Lower lobe of right lung (tissue), 2 donors: ENCODE results near the gene ATRIP. TPM values are rescaled to one million over a fixed set of nuclear protein-coding genes. Genes with fewer than 3 reads are reported as not detected.
"Not testable (repeated sequence)": the region's sequence is repeated elsewhere in the genome, so short reads cannot be mapped to it uniquely, and the experiment has no call there.

Experiments used
- ATAC-seq, 2 donors: fragments of 200-7000 bp; cut with Tn5 transposase; one replicate each; pipeline ENCODE4 v1.9.1; 2020 to 2022; ENCODE audit warnings: mild to moderate bottlenecking in 2 of 2, moderate library complexity in 2 of 2
- DNase-seq: peaks from one replicate; pipeline ENCODE4 v3.0.0-alpha.2; 2020
- H3K27ac ChIP-seq: fragments of 200-600 bp; one replicate; pipeline ENCODE4 v1.8.0; 2022
- H3K27me3 ChIP-seq: fragments of 200-600 bp; one replicate; pipeline ENCODE4 v1.8.0; 2022; ENCODE audit warnings: low read depth
- H3K36me3 ChIP-seq: fragments of 200-600 bp; one replicate; pipeline ENCODE4 v1.8.0; 2022; ENCODE audit warnings: mild to moderate bottlenecking
- H3K4me1 ChIP-seq: fragments of 200-600 bp; one replicate; pipeline ENCODE4 v1.8.0; 2022
- H3K4me3 ChIP-seq: fragments of 200-600 bp; one replicate; pipeline ENCODE4 v1.8.0; 2022; ENCODE audit warnings: mild to moderate bottlenecking
- H3K9me3 ChIP-seq: fragments of 200-600 bp; one replicate; pipeline ENCODE4 v1.8.0; 2022
- CTCF ChIP-seq: fragments of 200-600 bp; IDR thresholded peaks from one replicate; pipeline ENCODE4 v1.8.0; 2022; ENCODE audit warnings: antibody characterized with exemption, mild to moderate bottlenecking
- intact Hi-C: fragments of 100-400 bp; cut with DNase I; formaldehyde crosslinking; loops from one replicate; pipeline ENCODE4 v1.11.0; 2022
- total RNA-seq: library from RNA; stranded (reverse); fragmentation: NEBNext Ultra II Directional; extraction: Animal tissue kit (Norgen Biotek cat#: 25700); gene quantifications from one replicate; pipeline ENCODE4 v1.2.1, GENCODE V29; 2021
- donor health status: DM: no; HTN: yes; CAD: no; lungs with severe emphysema.

ATRIP gene
- total RNA-seq, 1 donor from 2014 or later = 5.9 TPM

GRCh38 chr3:48476426-48477053, 30.0 kb downstream of the ATRIP start:
- no peak overlapping the region for H3K27ac ChIP-seq
- intact Hi-C loops = no loop called here
- peaks cover 12% of the 10 kb centered on the region for H3K36me3 ChIP-seq
- DNase-seq = no peak
- H3K9me3 ChIP-seq = no peaks in the 10 kb centered on the region
- H3K4me3 ChIP-seq = no peak overlapping the region
- no peak for TF ChIP-seq CTCF
- peaks cover 20% of the 10 kb centered on the region for H3K4me1 ChIP-seq
- no peaks in the 10 kb centered on the region for H3K27me3 ChIP-seq
- no peak for ATAC-seq

DNA sequence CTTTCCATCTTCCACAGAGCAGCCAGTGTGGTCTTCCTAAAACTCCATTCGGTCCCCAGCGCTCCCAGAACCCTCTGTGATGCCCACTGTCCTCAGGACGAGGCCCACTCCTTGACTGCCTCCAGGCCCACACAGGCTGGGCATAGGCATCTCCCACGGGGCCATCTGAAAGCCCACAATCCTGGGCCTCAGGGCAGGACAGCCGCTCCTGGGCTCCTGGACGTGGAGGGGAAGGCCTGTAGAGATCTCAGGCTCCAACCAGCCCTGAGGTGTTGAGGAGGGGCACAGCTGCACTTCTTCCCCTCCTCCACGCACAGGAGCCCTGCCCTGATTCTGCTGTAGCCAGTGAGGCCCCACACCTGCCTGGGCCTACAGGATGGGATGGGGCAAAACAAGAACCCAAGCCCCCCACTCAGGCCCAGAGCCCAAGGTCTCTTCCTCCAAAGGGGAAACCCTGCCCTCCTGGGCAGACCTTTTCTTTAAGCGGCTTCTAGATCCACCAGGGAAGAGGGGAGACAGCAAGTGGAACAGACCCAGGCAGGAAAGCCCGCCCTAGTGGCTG, 31.5 kb downstream of the ATRIP start:
- intact Hi-C loops = no loop called here
- Histone ChIP-seq H3K27ac (no peak overlapping the region), H3K27me3 (no peaks in the 10 kb centered on the region), H3K4me3 (no peak overlapping the region), H3K9me3 (no peaks in the 10 kb centered on the region), H3K36me3 (peaks cover 12% of the 10 kb centered on the region), H3K4me1 (peaks cover 9% of the 10 kb centered on the region)
- ATAC-seq = no peak
- DNase-seq = no peak
- TF ChIP-seq CTCF = no peak

DNA sequence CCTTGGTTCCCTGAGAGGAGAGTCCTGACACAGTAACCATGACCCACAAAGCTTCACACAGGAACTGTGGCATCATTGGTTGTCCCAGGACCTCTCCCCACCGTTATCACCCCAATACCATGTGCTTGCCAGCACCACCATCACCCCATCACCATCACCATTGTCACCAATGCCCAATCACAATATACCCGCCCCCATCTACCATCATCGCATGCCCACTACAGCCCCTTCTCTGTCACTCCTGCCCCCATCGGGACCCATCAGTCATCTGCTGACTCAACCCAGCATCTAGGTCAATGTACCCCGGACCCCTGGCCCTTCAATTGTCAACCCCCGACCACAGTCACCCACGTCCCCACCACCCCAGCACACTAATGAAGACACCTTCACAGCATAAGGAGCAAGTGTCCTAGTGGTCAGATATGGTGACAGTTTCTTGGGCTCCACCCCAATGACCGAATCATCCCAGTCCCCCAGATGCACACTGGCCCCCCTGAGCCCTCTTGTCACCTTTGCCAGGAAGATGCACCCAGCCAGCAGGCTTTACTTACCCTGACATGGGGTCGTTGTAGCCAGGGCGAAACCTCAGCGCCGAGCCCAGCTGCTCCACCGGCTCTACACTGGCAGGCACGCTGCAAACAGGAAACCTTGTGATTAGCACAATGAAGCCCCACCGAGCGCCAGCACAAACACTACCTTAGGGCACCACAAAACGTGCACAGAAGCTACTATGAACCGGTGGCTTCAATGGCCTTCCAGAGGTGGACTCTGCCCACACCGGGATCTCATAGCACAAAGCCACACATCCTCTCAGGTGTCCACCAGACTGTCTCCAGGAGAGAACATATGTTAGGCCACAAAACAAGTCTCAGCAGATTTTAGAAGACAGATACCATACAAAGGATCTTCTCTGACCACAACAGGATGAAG, 32.4 kb downstream of the ATRIP start:
- Histone ChIP-seq H3K27ac (peak overlapping the region; percentile 36), H3K27me3 (no peaks in the 10 kb centered on the region), H3K9me3 (no peaks in the 10 kb centered on the region), H3K36me3 (peaks cover 12% of the 10 kb centered on the region), H3K4me1 (peaks cover under 1% of the 10 kb centered on the region), H3K4me3 (no peak overlapping the region)
- DNase-seq = no peak
- intact Hi-C loops = no loop called here
- TF ChIP-seq CTCF = no peak
- ATAC-seq = peak; percentile 36 to 42

- intact Hi-C loops, ATAC-seq, H3K27ac ChIP-seq: not testable (repeated sequence)
Observed at GRCh38 chr3:48480891-48481290, 34.4 kb downstream of the ATRIP start.

GRCh38 chr3:48482822-48483221, 36.3 kb downstream of the ATRIP start:
- H3K4me1 ChIP-seq, ATAC-seq, H3K9me3 ChIP-seq, H3K4me3 ChIP-seq, H3K36me3 ChIP-seq, H3K27ac ChIP-seq, intact Hi-C loops, DNase-seq, H3K27me3 ChIP-seq: not testable (repeated sequence)

More at GRCh38 chr3:48480891-48481290, 34.4 kb downstream of the ATRIP start:
- H3K27me3 ChIP-seq, H3K9me3 ChIP-seq, DNase-seq, H3K4me1 ChIP-seq, H3K4me3 ChIP-seq: not testable (repeated sequence)
- H3K36me3 ChIP-seq = peaks cover 12% of the 10 kb centered on the region

- ATAC-seq (no peak), DNase-seq (no peak)
- no peak overlapping the region for H3K27ac ChIP-seq
- intact Hi-C loops = no loop called here
- no peaks in the 10 kb centered on the region for H3K9me3 ChIP-seq
- no peak for TF ChIP-seq CTCF
- H3K4me1 ChIP-seq = no peaks in the 10 kb centered on the region
- no peaks in the 10 kb centered on the region for H3K27me3 ChIP-seq
- no peak overlapping the region for H3K4me3 ChIP-seq
- H3K36me3 ChIP-seq = no peaks in the 10 kb centered on the region
Observed at GRCh38 chr3:48486952-48487351, 40.4 kb downstream of the ATRIP start.
